HAP-1 (cell line): ENCODE data around the gene KRTAP9-1.

Source experiments
- DNase-seq, 2 experiments: peaks; one replicate each; pipeline ENCODE4 v3.0.0-alpha.2; 2016 to 2020; ENCODE audit warnings: low spot score in 2 of 2
- H3K27me3 ChIP-seq: fragments of 250-450 bp; sonication (Bioruptor Pico); 2 replicates; pipeline ENCODE4 v1.5.1; 2020; ENCODE audit warnings: low read depth, mild to moderate bottlenecking, moderate library complexity
- H3K36me3 ChIP-seq: fragments of 250-450 bp; sonication (Bioruptor Pico); replicated peaks from 2 replicates; pipeline ENCODE4 v1.5.1; 2020; ENCODE audit warnings: mild to moderate bottlenecking
- H3K4me1 ChIP-seq: fragments of 250-450 bp; sonication (Bioruptor Pico); 2 replicates; pipeline ENCODE4 v1.5.1; 2020; ENCODE audit warnings: mild to moderate bottlenecking
- H3K4me3 ChIP-seq: fragments of 250-450 bp; sonication (Bioruptor Pico); 2 replicates; pipeline ENCODE4 v1.5.1; 2020; ENCODE audit warnings: mild to moderate bottlenecking, moderate library complexity
- H3K9me3 ChIP-seq: fragments of 250-450 bp; sonication (Bioruptor Pico); 2 replicates; pipeline ENCODE4 v1.5.1; 2020; ENCODE audit warnings: mild to moderate bottlenecking, moderate library complexity
- in situ Hi-C: fragments of 300-500 bp; cut with MboI; formaldehyde crosslinking; loops from 3 replicates; pipeline ENCODE4 v1.14.3; 2020; ENCODE audit warnings: low sequenced_read_pairs, inconsistent platforms, mixed read lengths

Gene KRTAP9-1

DNA sequence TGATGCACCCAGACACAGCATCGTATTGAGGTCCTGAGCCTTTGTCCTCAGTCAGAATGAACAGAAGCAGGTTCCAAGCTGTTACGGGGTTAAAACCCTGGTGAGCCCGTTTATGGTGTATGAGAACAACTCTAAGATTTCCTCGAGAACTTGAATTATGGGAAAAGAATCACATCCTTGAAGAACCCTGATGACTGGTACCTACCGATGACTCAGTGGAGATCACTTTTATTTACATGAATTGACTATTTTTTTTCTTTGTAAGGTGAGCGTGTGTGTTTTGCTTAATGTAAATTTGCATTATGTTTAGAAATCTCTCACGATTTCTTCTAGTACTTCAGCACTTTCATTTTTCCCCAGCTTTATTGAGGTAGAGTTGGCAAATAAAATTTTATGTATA, 25.9 kb upstream of the KRTAP9-1 start:
- Histone ChIP-seq H3K36me3 (no peaks in the 10 kb centered on the region), H3K27me3 (peaks cover 6% of the 10 kb centered on the region; the same call in 1 of the 2 replicates), H3K9me3 (no peaks in the 10 kb centered on the region), H3K4me3 (no peak overlapping the region), H3K4me1 (no peaks in the 10 kb centered on the region)
- no peak for DNase-seq
- in situ Hi-C loops: no loop called here

DNA sequence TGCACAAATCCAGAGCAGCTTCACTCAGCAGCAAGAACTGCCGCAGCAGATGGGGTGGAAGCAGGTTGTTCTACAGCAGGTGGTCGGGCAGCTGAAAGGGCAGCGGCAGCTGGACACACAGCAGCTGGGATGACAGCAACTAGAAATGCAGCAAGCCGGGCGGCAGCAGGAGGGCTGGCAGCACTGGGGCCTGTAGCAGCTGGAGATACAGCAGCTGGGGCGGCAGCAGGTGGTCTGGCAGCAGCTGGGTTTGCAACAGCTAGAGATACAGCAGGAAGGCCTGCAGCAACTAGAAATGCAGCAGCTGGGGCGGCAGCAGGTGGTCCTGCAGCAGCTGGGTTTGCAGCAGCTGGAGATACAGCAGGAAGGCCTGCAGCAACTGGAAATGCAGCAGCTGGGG, 22.1 kb upstream of the KRTAP9-1 start:
- no peaks in the 10 kb centered on the region for H3K36me3 ChIP-seq
- no peak overlapping the region for H3K4me3 ChIP-seq
- no peaks in the 10 kb centered on the region for H3K9me3 ChIP-seq
- no peaks in the 10 kb centered on the region for H3K4me1 ChIP-seq
- in situ Hi-C loops: no loop called here
- peaks cover 3% of the 10 kb centered on the region; the same call in 1 of the 2 replicates for H3K27me3 ChIP-seq
- DNase-seq: no peak

DNA sequence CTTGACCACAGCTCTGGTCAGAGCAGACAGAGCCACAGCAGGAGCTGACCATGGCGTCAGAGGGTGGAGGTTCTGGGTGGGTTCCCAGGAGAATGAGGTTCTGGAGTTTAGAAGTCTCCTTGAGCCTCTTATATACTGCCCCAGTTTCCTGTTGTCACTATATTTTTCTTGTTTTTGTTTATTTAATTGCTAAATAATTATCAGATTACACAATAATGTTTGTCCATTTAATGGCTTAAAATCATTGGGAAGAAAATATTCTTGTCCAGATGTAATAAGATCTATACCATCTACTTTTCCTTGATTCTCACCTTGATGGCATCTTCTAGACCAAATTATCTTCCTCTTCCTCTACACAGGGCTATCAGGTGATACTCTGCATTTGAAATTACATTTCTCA, 21.6 kb upstream of the KRTAP9-1 start, which contains the start of gene KRTAP4-3:
Gene KRTAP4-3, minus strand, starts transcription at position 101 of the 400 bp plus-strand sequence. Its CDS starts 49 bp downstream, at position 52.
- no peaks in the 10 kb centered on the region for H3K9me3 ChIP-seq
- in situ Hi-C loops: no loop called here
- H3K27me3 ChIP-seq: no peaks in the 10 kb centered on the region
- no peak for DNase-seq
- no peak within 1 kb of the TSS for H3K4me3 ChIP-seq
- no peaks in the 10 kb centered on the region for H3K36me3 ChIP-seq
- no peaks in the 10 kb centered on the region for H3K4me1 ChIP-seq

DNA sequence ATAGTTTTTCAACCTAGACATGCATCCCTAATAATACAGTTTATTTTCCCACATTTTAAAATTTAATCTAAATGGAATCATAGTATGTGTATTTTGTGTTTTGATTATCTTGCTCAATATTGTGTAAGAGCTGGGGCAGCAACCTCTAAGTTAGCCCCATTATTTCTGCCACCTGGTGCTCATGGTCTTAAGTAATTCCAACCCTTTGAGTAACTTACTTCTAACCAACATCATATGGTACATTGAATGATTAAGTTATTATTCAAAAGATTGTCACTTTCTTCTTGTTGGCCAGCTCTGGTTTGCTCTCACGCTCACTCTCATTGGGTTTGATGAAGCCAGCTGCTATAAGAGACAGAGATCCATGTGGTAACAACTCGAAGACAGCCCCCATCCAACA, 17.8 kb upstream of the KRTAP9-1 start:
- in situ Hi-C loops: no loop called here
- H3K9me3 ChIP-seq: no peaks in the 10 kb centered on the region
- no peak overlapping the region for H3K4me3 ChIP-seq
- no peaks in the 10 kb centered on the region for H3K36me3 ChIP-seq
- peaks cover under 1% of the 10 kb centered on the region; the same call in 1 of the 2 replicates for H3K27me3 ChIP-seq
- no peak for DNase-seq
- H3K4me1 ChIP-seq: no peaks in the 10 kb centered on the region

DNA sequence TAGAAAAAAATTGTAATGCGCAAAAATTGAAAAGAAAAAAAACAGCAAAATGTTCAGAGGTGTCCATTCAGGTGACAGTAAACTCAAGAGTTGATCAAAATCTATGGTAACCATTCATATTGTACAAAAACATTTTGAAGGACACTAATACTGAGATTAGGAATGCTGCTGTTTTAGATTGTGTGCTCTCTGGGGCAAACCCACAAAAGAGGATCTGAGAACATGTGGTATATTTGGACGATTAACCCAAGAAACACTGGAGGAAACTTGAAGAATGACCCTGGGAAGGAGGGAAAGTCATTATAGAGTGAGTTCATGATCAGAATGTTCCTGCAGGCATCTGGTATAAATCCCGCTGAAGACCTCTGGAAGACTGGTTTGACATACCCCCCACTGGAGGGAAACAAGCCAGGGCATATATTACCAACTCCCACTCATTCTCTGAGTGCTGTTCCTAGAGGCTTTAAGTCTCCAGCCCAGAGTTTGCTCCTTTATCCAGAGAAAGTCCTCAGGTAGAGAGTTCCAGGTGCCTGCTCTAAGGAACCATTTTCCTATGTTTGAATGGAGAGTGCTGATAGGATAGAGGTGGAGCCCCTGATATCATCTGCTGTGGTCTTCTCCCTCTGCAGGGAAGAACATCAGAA, 12.8 kb upstream of the KRTAP9-1 start:
- no peaks in the 10 kb centered on the region for H3K36me3 ChIP-seq
- DNase-seq: no peak
- no peaks in the 10 kb centered on the region for H3K9me3 ChIP-seq
- H3K4me3 ChIP-seq: no peak overlapping the region
- no peaks in the 10 kb centered on the region for H3K4me1 ChIP-seq
- in situ Hi-C loops: no loop called here
- H3K27me3 ChIP-seq: peaks cover 5% of the 10 kb centered on the region; the same call in 1 of the 2 replicates

DNA sequence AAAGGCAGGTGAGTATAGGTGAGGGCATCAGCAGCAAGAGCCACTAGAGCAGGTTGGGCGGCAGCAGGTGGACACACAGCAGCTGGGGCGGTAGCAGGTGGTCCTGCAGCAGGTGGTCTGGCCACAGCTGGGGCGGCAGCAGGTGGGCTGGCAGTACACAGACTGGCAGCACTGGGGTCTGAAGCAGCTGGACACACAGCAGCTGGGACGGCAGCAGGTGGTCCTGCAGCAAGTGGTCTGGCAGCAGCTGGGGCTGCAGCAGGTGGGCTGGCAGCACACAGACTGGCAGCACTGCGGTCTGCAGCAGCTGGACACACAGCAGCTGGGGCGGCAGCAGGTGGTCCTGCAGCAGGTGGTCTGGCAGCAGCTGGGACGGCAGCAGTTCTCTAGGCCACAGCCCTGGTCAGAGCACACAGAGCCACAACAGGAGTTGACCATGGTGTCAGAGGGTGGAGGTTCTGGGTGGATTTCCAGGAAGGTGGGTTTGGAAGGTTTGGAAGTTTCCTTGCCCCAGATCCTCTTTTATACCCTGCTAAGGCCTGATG, 11.9 kb upstream of the KRTAP9-1 start, which contains the start of gene KRTAP4-2:
Gene KRTAP4-2, minus strand, starts transcription at position 495 of the 545 bp plus-strand sequence. Its CDS starts 57 bp downstream, at position 438.
- no peak for DNase-seq
- H3K36me3 ChIP-seq: no peaks in the 10 kb centered on the region
- no peaks in the 10 kb centered on the region for H3K4me1 ChIP-seq
- in situ Hi-C loops: no loop called here
- H3K9me3 ChIP-seq: no peaks in the 10 kb centered on the region
- H3K27me3 ChIP-seq: peaks cover 5% of the 10 kb centered on the region; the same call in 1 of the 2 replicates
- H3K4me3 ChIP-seq: no peak within 1 kb of the TSS

DNA sequence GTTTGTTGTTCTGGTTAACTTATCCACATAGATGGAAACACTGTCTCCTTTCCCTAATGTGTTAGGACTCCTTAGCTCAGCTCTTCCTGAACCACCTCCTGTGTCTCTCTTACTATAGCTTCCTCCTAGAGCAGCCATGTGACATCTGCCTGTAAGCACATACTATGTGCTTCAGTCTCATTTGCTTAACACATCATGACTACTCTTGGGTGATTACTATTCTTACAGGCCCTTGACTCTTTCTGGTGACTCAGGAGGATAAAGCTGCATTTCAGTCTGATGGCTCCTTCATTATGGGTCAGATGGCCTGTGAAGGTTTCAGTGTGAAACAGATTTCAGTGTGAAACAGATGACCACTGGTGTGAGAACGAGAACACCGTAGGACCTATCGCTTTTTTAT, 11.3 kb upstream of the KRTAP9-1 start:
- H3K4me3 ChIP-seq: no peak overlapping the region
- no peak for DNase-seq
- H3K36me3 ChIP-seq: no peaks in the 10 kb centered on the region
- no peaks in the 10 kb centered on the region for H3K4me1 ChIP-seq
- no peaks in the 10 kb centered on the region for H3K9me3 ChIP-seq
- in situ Hi-C loops: no loop called here
- H3K27me3 ChIP-seq: peaks cover 5% of the 10 kb centered on the region; the same call in 1 of the 2 replicates

DNA sequence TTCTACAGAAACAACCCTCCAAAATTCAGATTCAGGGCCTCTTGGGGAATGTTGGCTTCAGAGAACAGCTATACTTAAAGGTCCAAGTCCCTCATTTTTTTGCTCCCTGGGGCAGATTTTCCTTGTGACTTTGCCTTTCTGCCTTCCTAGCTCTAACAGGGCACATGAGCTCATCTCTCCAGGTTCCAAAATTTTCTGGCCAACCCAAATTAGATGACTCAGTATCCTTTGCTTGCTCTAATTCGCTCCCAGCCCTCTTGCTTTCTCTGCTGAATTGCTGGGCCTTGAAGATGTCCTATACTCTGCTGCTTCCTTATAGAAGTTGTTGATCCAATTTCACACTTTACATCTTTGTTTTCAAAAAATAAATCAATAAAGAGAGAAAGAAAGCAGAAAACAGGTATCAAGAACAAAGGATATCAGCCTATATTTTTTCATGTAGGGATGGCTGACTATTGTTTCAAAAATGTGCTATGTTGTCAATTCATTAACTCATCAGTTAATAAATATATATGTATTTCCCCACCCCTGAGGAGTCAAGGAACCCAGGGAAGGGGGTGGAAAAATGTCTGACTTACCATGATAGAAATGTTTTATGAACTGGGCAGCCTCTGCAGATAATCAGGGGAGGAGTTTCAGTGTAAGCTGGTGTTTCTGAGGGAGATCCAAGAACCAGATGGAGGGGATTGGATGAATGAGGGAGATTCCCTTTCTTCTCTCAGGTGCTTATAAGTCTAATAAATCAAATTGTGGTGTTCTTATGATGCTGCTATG, 10.7 kb upstream of the KRTAP9-1 start:
- Histone ChIP-seq H3K4me1 (no peaks in the 10 kb centered on the region), H3K27me3 (peaks cover 5% of the 10 kb centered on the region; the same call in 1 of the 2 replicates), H3K4me3 (no peak overlapping the region), H3K9me3 (no peaks in the 10 kb centered on the region), H3K36me3 (no peaks in the 10 kb centered on the region)
- in situ Hi-C loops: no loop called here
- DNase-seq: no peak

DNA sequence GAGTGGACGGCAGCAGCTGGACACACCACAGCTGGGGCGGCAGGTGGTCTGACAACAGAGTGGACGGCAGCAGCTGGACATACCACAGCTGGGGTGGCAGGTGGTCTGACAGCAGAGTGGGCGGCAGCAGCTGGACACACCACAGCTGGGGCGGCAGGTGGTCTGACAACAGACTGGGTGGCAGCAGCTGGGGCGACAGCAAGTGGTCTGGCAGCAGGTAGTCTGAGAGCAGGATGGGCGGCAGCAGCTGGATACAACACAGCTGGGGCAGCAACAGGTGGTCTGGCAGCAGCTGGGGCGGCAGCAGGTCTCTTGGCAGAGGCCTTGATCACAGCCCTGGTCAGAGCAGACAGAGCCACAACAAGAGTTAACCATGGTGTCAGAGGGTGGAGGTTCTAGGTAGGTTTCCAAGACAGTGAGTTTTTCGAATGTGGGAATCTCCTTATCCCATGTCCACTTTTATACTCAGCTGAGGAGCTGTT, 5.2 kb upstream of the KRTAP9-1 start, which contains the start of gene KRTAP4-1:
Gene KRTAP4-1, minus strand, starts transcription at position 432 of the 482 bp plus-strand sequence. Its CDS starts 57 bp downstream, at position 375.
- Histone ChIP-seq H3K4me3 (no peak within 1 kb of the TSS), H3K36me3 (no peaks in the 10 kb centered on the region), H3K4me1 (no peaks in the 10 kb centered on the region), H3K9me3 (no peaks in the 10 kb centered on the region), H3K27me3 (peaks cover 5% of the 10 kb centered on the region)
- DNase-seq: no peak
- in situ Hi-C loops: no loop called here

DNA sequence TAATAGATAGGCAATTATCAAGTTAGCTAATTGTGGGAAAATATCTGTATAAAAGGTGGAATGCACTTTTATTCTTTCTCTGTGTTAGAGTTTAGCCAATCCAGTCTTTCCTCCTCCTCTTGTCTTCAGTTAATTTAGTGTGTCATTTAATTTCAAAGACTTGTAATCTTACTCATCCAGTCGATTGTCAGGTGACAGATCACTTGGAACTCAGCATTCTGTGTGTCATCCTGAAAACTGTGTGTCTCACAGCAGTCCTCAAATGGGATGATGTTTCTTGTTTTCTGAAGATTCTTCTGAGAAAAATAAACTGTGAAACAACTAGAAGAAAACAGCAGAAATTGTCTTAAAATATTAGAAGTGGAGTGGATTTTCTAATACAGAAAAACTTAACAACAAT, 4.7 kb upstream of the KRTAP9-1 start:
- H3K27me3 ChIP-seq: peaks cover 5% of the 10 kb centered on the region
- DNase-seq: no peak
- H3K4me3 ChIP-seq: no peak overlapping the region
- H3K9me3 ChIP-seq: no peaks in the 10 kb centered on the region
- H3K4me1 ChIP-seq: no peaks in the 10 kb centered on the region
- in situ Hi-C loops: no loop called here
- no peaks in the 10 kb centered on the region for H3K36me3 ChIP-seq

DNA sequence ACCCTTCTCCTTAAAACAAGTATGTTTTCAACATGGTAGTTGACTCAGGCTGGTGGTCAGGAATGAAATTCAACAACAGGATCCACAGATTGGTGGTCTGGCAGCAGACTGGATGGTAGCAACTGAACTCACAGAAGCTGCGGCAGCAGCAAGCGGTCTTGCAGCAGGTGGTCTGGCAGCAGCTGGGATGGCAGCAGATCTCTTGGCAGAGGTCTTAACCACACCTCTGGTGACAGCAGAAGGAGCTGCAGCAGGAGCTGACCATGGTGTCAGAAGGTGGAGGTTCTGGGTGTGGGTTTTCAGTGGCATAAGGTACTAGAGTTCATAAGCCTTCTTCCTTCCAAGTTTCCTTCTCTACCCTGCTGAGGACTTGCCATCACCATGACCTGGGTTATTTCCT, 2.8 kb upstream of the KRTAP9-1 start:
- Histone ChIP-seq H3K4me1 (no peaks in the 10 kb centered on the region), H3K36me3 (no peaks in the 10 kb centered on the region), H3K27me3 (peaks cover 5% of the 10 kb centered on the region), H3K9me3 (no peaks in the 10 kb centered on the region), H3K4me3 (no peak overlapping the region)
- in situ Hi-C loops: no loop called here
- no peak for DNase-seq

DNA sequence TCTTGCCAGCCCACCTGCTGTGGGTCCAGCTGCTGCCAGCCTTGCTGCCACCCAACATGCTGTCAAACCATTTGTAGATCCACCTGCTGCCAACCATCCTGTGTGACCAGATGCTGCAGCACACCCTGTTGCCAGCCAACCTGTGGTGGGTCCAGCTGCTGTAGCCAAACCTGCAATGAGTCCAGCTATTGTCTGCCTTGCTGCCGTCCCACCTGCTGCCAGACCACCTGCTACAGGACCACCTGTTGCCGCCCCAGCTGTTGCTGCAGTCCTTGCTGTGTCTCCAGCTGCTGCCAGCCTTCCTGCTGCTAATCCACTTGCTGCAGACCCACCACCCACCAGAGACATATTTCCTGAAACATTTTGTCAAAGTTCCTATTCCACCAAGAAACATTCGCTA, 641 bp downstream of the KRTAP9-1 start:
- H3K9me3 ChIP-seq: no peaks in the 10 kb centered on the region
- H3K36me3 ChIP-seq: no peaks in the 10 kb centered on the region
- peaks cover 5% of the 10 kb centered on the region for H3K27me3 ChIP-seq
- DNase-seq: no peak
- in situ Hi-C loops: no loop called here
- no peak overlapping the region for H3K4me3 ChIP-seq
- no peaks in the 10 kb centered on the region for H3K4me1 ChIP-seq

DNA sequence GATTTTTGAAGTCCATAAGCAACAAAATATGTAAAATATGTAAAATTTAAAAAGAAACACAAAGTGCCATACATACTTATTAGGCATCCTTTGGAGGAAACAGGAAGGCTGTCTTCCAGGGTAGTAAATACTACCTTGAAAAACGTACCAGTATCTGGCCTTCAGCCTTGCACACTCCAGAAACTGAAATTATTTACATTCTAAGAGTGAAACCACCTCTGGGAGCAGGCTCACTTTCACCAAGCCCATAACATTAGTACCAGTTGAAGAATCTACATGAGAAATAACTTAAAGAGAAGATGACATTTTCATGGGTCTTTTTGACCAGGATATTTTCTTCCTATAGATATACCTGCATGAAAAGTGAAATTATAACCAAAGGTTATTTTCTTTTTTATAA, 6.4 kb downstream of the KRTAP9-1 start:
- in situ Hi-C loops: no loop called here
- H3K27me3 ChIP-seq: no peaks in the 10 kb centered on the region
- H3K9me3 ChIP-seq: no peaks in the 10 kb centered on the region
- H3K36me3 ChIP-seq: no peaks in the 10 kb centered on the region
- no peaks in the 10 kb centered on the region for H3K4me1 ChIP-seq
- no peak for DNase-seq
- no peak overlapping the region for H3K4me3 ChIP-seq
